Heart left ventricle (tissue), 16 donors: ENCODE data around the gene NNMT. TPM values are rescaled to one million over a fixed set of nuclear protein-coding genes. Genes with fewer than 3 reads are reported as not detected.

Experiments used
- ATAC-seq, 4 donors: fragments of 200-7000 bp; cut with Tn5 transposase; one replicate each; pipeline ENCODE4 v1.9.1; 2020 to 2022; ENCODE audit warnings: moderate library complexity in 4 of 4, mild to moderate bottlenecking in 3 of 4, moderate number of reproducible peaks in 1 of 4
- DNase-seq, 5 donors: peaks; one replicate each; pipeline ENCODE4 v3.0.0-alpha.2; 2020
- H3K27ac ChIP-seq, 12 donors: fragments of 200-600 bp; sonication (generic) in 4 of 12; one replicate each; pipeline versions ENCODE4 v1.5.0 to v1.8.0; 2016 to 2022; ENCODE audit warnings: mild to moderate bottlenecking in 2 of 12
- H3K27me3 ChIP-seq, 9 donors: fragments of 200-600 bp; sonication (generic) in 2 of 9; one replicate each; pipeline versions ENCODE4 v1.5.1 to v1.8.0; 2016 to 2022; ENCODE audit warnings: mild to moderate bottlenecking in 3 of 9
- H3K36me3 ChIP-seq, 9 donors: fragments of 200-600 bp; sonication (generic) in 2 of 9; one replicate each; pipeline versions ENCODE4 v1.5.0 to v1.8.0; 2018 to 2022; ENCODE audit warnings: mild to moderate bottlenecking in 2 of 9
- H3K4me1 ChIP-seq, 12 donors: fragments of 200-600 bp; sonication (generic) in 4 of 12; one replicate each; pipeline versions ENCODE4 v1.5.0 to v1.8.0; 2016 to 2022; ENCODE audit warnings: mild to moderate bottlenecking in 3 of 12
- H3K4me3 ChIP-seq, 12 donors: fragments of 200-600 bp; sonication (generic) in 4 of 12; one replicate each; pipeline versions ENCODE4 v1.5.0 to v1.8.0; 2017 to 2022; ENCODE audit warnings: mild to moderate bottlenecking in 9 of 12, moderate library complexity in 4 of 12
- H3K9me3 ChIP-seq, 12 donors: fragments of 200-600 bp; sonication (generic) in 4 of 12; one replicate each; pipeline versions ENCODE4 v1.5.0 to v1.8.0; 2016 to 2022; ENCODE audit warnings: mild to moderate bottlenecking in 1 of 12
- CTCF ChIP-seq, 12 donors: fragments of 200-600 bp; sonication (generic) in 4 of 12; IDR thresholded peaks; one replicate each; pipeline versions ENCODE4 v1.5.0 to v1.8.0; 2018 to 2022; ENCODE audit warnings: antibody characterized with exemption in 12 of 12, mild to moderate bottlenecking in 5 of 12
- POLR2A ChIP-seq, 2 donors: fragments of 450-650 bp; IDR thresholded peaks; one replicate each; pipeline ENCODE4 v1.6.1; 2017; ENCODE audit warnings: antibody characterized with exemption in 2 of 2, mild to moderate bottlenecking in 2 of 2, moderate library complexity in 2 of 2
- WGBS, 4 donors: extraction: QIAGEN DNeasy Blood & Tissue Kit in 2 of 4; methylation state at CpG; one replicate each; pipeline versions ENCODE4 v1.1.5 to v1.1.7; 2013 to 2018; 5-methylcytosine and 5-hydroxymethylcytosine counted together
- intact Hi-C, 10 donors: fragments of 100-400 bp; cut with DNase I; formaldehyde crosslinking; loops; one replicate each; pipeline versions ENCODE4 v1.11.1 to v1.14.2; 2022
- polyA plus RNA-seq, 2 donors: library from polyadenylated mRNA; stranded (reverse); fragments of 200-250 nt; gene quantifications; one replicate each; pipeline ENCODE4 v1.2.3, GENCODE V29; 2013
- total RNA-seq, 9 donors: library from RNA; depleted of rRNA in 2 of 9; stranded (reverse); fragments of >200 nt in 2 of 9; fragmentation: NEBNext Ultra II Directional in 3 of 9; extraction: Animal tissue kit (Norgen Biotek cat#: 25700) in 3 of 9; gene quantifications; one replicate each; pipeline versions ENCODE4 v1.1.0 to v1.2.4, GENCODE V29; 2016 to 2023
- donor health status: ischemic (EF 13 %, LVEDD 7.1; RV severe dilation, severe dysfunction).
- donor health status: healthy with polysubstance abuse.
- donor health status: DM: no; HTN: yes; CAD: no.
- donor health status: DM: no; HTN: no; CAD: no.
- donor health status: ischemic (EF 25% LVEDD 6.9; RV normal size, moderate dysfunction).
- donor health status: ischemic (EF 25% LVEDD 5.7; RV mildly dilated, moderate dysfunction).
- donor health status: healthy.
- donor health status: DM: yes; HTN: yes; CAD: no.
- donor health status: ischemic (EF 35%, LVEDD 5.7; RV mildly dilated, moderate dysfunction).
- donor health status: nonischemic (EF 11% LVEDD 7.7; RV severe dilation, severe dysfunction).
- donor health status: DM: yes; HTN: yes; CAD: no.
- donor health status: PGD.
- donor health status: ischemic (EF 29% LVEDD 5.4; RV normal size, mild dysfunction).
- donor health status: nonischemic (EF 23%, LVEDD 6.1; RV moderate dilation, normal function).

The NNMT gene
- total and polyA plus RNA-seq, 11 donors: 12.4 to 146 (median 27.9) TPM

DNA sequence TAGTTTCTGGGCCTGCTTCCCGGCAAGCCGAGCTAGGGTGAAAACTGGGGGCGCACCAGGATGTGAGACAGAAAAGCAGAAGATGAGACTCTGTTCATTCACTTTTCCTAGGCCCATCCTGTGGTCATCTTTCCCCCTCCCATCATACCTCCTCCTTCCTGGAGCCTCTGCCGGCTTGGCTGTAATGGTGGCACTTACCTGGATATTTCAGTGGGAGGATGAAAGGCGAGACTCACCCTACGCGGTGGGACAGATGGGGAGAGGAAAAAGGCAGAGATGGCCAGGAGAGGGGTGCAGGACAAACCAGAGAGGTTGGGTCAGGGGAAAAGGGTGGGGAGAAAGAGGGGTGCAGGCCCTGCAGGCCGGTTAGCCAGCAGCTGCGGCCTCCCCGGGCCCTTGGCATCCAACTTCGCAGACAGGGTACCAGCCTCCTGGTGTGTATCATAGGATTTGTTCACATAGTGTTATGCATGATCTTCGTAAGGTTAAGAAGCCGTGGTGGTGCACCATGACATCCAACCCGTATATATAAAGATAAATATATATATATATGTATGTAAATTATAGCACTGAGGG is 41.5 kb upstream of the NNMT start:
- Histone ChIP-seq H3K9me3 (no peaks in the 10 kb centered on the region), H3K36me3 (peaks cover 0 to 51% (median 30%) of the 10 kb centered on the region in 9 donors), H3K4me1 (peaks cover 0 to 91% (median 38%) of the 10 kb centered on the region in 12 donors), H3K27me3 (no peaks in the 10 kb centered on the region), H3K4me3 (no peak overlapping the region), H3K27ac (peak overlapping the region in 2 of 12 donors; percentile 19 to 41)
- WGBS, 4 donors: 89 to 93% (median 92%) methylated on average over 14 of the region's 14 CpGs
- no peak for DNase-seq
- intact Hi-C loops: loop anchor here in 9 of 10 donors (5.0 to 10.0 kb wide), 6 partner anchors 52 to 197 kb away; partner anchors contain the start of gene ZBTB16 (in 1 of the 9)
- no peak for TF ChIP-seq CTCF (IDR thresholded peaks at IDR 0.05)
- no peak for TF ChIP-seq POLR2A (IDR thresholded peaks at IDR 0.05)
- no peak for ATAC-seq

DNA sequence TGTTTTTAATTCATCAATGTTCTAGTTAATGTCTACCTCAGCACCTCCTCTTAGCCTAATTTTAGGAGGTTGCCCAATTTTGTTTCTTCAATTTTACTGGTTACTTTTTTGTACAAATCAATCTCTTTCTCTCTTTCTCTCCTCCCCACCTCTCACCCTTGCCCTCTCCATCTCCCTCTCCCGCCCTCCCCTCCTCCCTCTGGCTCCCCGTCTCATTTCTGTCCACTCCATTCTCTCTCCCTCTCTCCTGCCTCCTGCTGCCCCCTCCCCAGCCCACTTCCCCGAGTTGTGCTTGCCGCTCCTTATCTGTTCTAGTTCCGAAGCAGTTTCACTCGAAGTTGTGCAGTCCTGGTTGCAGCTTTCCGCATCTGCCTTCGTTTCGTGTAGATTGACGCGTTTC is 40.9 kb upstream of the NNMT start:
- 90 to 91% (median 91%) methylated on average over 11 of the region's 11 CpGs for WGBS, 4 donors
- Histone ChIP-seq H3K4me1 (peaks cover 0 to 91% (median 42%) of the 10 kb centered on the region in 12 donors), H3K9me3 (no peaks in the 10 kb centered on the region)

DNA sequence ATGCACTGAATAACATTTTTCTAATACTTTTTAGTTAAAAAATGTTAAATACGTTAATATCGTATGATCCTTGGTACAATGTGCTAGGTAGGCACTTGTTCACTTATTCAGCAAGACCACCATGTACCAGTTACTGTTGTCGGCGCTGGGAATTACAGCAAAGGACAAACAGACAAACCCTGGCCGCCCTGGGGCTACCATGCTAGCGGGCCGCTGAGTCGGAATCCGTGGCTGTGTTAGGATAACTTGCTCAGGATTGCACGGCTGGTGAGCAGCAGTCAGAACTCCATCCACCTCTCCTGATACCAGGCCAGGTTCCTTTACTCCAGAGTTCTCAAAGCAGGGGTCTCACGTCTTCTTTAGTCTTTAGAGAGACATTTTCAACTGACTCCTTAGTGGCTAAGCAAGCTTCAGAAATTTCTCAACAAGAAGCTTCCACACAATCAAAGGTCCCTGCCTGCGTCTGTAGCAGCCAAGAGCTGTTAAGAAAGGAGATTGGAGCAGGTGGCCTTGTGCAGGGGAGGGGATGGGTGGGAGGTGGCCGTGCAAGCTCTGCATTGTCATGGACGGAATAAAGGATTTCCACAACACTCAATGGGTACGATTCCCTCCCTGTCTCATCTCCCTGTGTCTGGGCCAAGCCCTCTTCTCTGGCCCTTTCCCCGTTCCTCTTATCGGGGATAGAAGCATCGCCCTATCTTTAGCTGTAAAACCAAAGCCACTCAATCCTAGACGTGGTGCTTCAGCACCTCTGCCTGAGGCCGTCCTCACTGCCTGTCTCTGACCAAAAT is 39.8 kb upstream of the NNMT start:
- Histone ChIP-seq H3K27me3 (no peaks in the 10 kb centered on the region), H3K27ac (peak overlapping the region in 9 of 12 donors; percentile 32 to 85 (median 79)), H3K36me3 (peaks cover 0 to 34% (median 13%) of the 10 kb centered on the region in 9 donors), H3K4me1 (peaks cover 0 to 89% (median 48%) of the 10 kb centered on the region in 12 donors), H3K9me3 (no peaks in the 10 kb centered on the region), H3K4me3 (no peak overlapping the region)
- WGBS, 4 donors: 74 to 77% (median 77%) methylated on average over 20 of the region's 20 CpGs
- DNase-seq (no peak), ATAC-seq (no peak)
- intact Hi-C loops: loop anchor here in 8 of 10 donors (5.0 to 10.0 kb wide), 6 partner anchors 54 to 199 kb away; partner anchors contain the start of gene ZBTB16 (in 1 of the 8)
- TF ChIP-seq POLR2A (IDR thresholded peaks at IDR 0.05): no peak
- TF ChIP-seq CTCF (IDR thresholded peaks at IDR 0.05): no peak

More for the DNA sequence above, 40.9 kb upstream of the NNMT start:
- DNase-seq (no peak), ATAC-seq (no peak)
- intact Hi-C loops: loop anchor here in 8 of 10 donors (5.0 to 10.0 kb wide), 6 partner anchors 53 to 198 kb away; partner anchors contain the start of gene ZBTB16 (in 1 of the 8)
- H3K27me3 ChIP-seq: no peaks in the 10 kb centered on the region
- H3K36me3 ChIP-seq: peaks cover 0 to 45% (median 24%) of the 10 kb centered on the region in 9 donors
- no peak for TF ChIP-seq POLR2A (IDR thresholded peaks at IDR 0.05)
- TF ChIP-seq CTCF (IDR thresholded peaks at IDR 0.05): no peak
- no peak overlapping the region for H3K4me3 ChIP-seq
- H3K27ac ChIP-seq: peak overlapping the region in 2 of 12 donors; percentile 41 to 84

GRCh38 chr11:114256967-114257286 is 39.3 kb upstream of the NNMT start:
- WGBS, 4 donors: 79 to 85% (median 81%) methylated on average over 7 to 10 of the region's 10 CpGs
- H3K27ac ChIP-seq: peak overlapping the region in 10 of 12 donors; percentile 32 to 85 (median 78)
- H3K27me3 ChIP-seq: no peaks in the 10 kb centered on the region
- H3K4me1 ChIP-seq: peaks cover 0 to 85% (median 45%) of the 10 kb centered on the region in 12 donors
- no peak for TF ChIP-seq POLR2A (IDR thresholded peaks at IDR 0.05)
- no peak for TF ChIP-seq CTCF (IDR thresholded peaks at IDR 0.05)
- DNase-seq (no peak), ATAC-seq (peak in 1 of 4 donors; percentile 0)
- H3K4me3 ChIP-seq: no peak overlapping the region
- intact Hi-C loops: loop anchor here in 8 of 10 donors (5.0 to 10.0 kb wide), 6 partner anchors 55 to 200 kb away; partner anchors contain the start of gene ZBTB16 (in 1 of the 8)
- H3K9me3 ChIP-seq: no peaks in the 10 kb centered on the region
- H3K36me3 ChIP-seq: peaks cover 0 to 28% (median 7%) of the 10 kb centered on the region in 9 donors
